ENCODE data around the gene KLHDC7A.
"Not testable (repeated sequence)": the region's sequence is repeated elsewhere in the genome, so short reads cannot be mapped to it uniquely, and the experiment has no call there.

Gene KLHDC7A

GRCh38 chr1:18458133-18459092, 22.3 kb upstream of the KLHDC7A start:
- Histone ChIP-seq H3K9ac (ENCODE audit: low read length) (no peak overlapping the region), H3K9me3 (ENCODE audit: insufficient read depth, low read length) (no peaks in the 10 kb centered on the region), H3K36me3 (ENCODE audit: low read length) (no peaks in the 10 kb centered on the region), H4K20me1 (ENCODE audit: low read depth, low read length) (no peaks in the 10 kb centered on the region), H3F3A (ENCODE audit: insufficient read depth) (no peaks in the 10 kb centered on the region), H3K79me2 (ENCODE audit: insufficient read depth, low read length) (no peaks in the 10 kb centered on the region), H3K4me2 (ENCODE audit: low read depth, low read length, poor library complexity, severe bottlenecking) (no peak overlapping the region), H3K9me2 (replicated peaks; ENCODE audit: insufficient read depth, low read length) (no peaks in the 10 kb centered on the region), H3K27ac (ENCODE audit: low read depth, low read length) (no peak overlapping the region), H2AFZ (ENCODE audit: low read depth, low read length, severe bottlenecking) (no peak overlapping the region), H3K4me3 (ENCODE audit: insufficient read depth, low read length, poor library complexity, severe bottlenecking) (no peak overlapping the region), H3K27me3 (ENCODE audit: low read length) (0 out of 2 replicates have a peak, but pooled peaks cover 3% of the 10 kb centered on the region)
- TF ChIP-seq CTCF (IDR thresholded peaks at IDR 0.05; ENCODE audit: insufficient read depth, low read length, poor library complexity, severe bottlenecking): no peak
- no peak for TF ChIP-seq EZH2phosphoT487 (conservative IDR thresholded peaks at IDR 0.05; ENCODE audit: low read length)

- Histone ChIP-seq H3K27me3 (ENCODE audit: low read length) (0 out of 2 replicates have a peak, but pooled peaks cover 3% of the 10 kb centered on the region), H3K4me3 (ENCODE audit: insufficient read depth, low read length, poor library complexity, severe bottlenecking) (no peak overlapping the region), H3K36me3 (ENCODE audit: low read length) (no peaks in the 10 kb centered on the region), H3F3A (ENCODE audit: insufficient read depth) (no peaks in the 10 kb centered on the region), H3K79me2 (ENCODE audit: insufficient read depth, low read length) (no peaks in the 10 kb centered on the region), H3K9me2 (replicated peaks; ENCODE audit: insufficient read depth, low read length) (no peaks in the 10 kb centered on the region), H4K20me1 (ENCODE audit: low read depth, low read length) (no peaks in the 10 kb centered on the region), H3K4me2 (ENCODE audit: low read depth, low read length, poor library complexity, severe bottlenecking) (no peak overlapping the region), H3K9me3 (ENCODE audit: insufficient read depth, low read length) (no peaks in the 10 kb centered on the region), H3K9ac (ENCODE audit: low read length) (no peak overlapping the region), H2AFZ (ENCODE audit: low read depth, low read length, severe bottlenecking) (no peak overlapping the region), H3K27ac (ENCODE audit: low read depth, low read length) (no peak overlapping the region)
- TF ChIP-seq EZH2phosphoT487 (conservative IDR thresholded peaks at IDR 0.05; ENCODE audit: low read length): no peak
- no peak for TF ChIP-seq CTCF (IDR thresholded peaks at IDR 0.05; ENCODE audit: insufficient read depth, low read length, poor library complexity, severe bottlenecking)
Measured at GRCh38 chr1:18461656-18462055, 19.1 kb upstream of the KLHDC7A start.

GRCh38 chr1:18462517-18462916, 18.2 kb upstream of the KLHDC7A start:
- not testable (repeated sequence) for H3K36me3 ChIP-seq (ENCODE audit: low read length); H3K79me2 ChIP-seq (ENCODE audit: insufficient read depth, low read length); H3K9ac ChIP-seq (ENCODE audit: low read length); H3K4me3 ChIP-seq (ENCODE audit: insufficient read depth, low read length, poor library complexity, severe bottlenecking); H3K9me3 ChIP-seq (ENCODE audit: insufficient read depth, low read length); H3F3A ChIP-seq (ENCODE audit: insufficient read depth); H4K20me1 ChIP-seq (ENCODE audit: low read depth, low read length); H2AFZ ChIP-seq (ENCODE audit: low read depth, low read length, severe bottlenecking); H3K27me3 ChIP-seq (ENCODE audit: low read length); H3K27ac ChIP-seq (ENCODE audit: low read depth, low read length); H3K4me2 ChIP-seq (ENCODE audit: low read depth, low read length, poor library complexity, severe bottlenecking); H3K9me2 ChIP-seq (replicated peaks; ENCODE audit: insufficient read depth, low read length)

- Histone ChIP-seq H3K27me3 (ENCODE audit: low read length) (0 out of 2 replicates have a peak, but pooled peaks cover 3% of the 10 kb centered on the region), H4K20me1 (ENCODE audit: low read depth, low read length) (no peaks in the 10 kb centered on the region), H3F3A (ENCODE audit: insufficient read depth) (no peaks in the 10 kb centered on the region), H3K9me2 (replicated peaks; ENCODE audit: insufficient read depth, low read length) (no peaks in the 10 kb centered on the region), H2AFZ (ENCODE audit: low read depth, low read length, severe bottlenecking) (no peak overlapping the region), H3K27ac (ENCODE audit: low read depth, low read length) (no peak overlapping the region), H3K4me3 (ENCODE audit: insufficient read depth, low read length, poor library complexity, severe bottlenecking) (no peak overlapping the region), H3K36me3 (ENCODE audit: low read length) (no peaks in the 10 kb centered on the region), H3K9me3 (ENCODE audit: insufficient read depth, low read length) (no peaks in the 10 kb centered on the region), H3K4me2 (ENCODE audit: low read depth, low read length, poor library complexity, severe bottlenecking) (no peak overlapping the region), H3K79me2 (ENCODE audit: insufficient read depth, low read length) (no peaks in the 10 kb centered on the region), H3K9ac (ENCODE audit: low read length) (no peak overlapping the region)
- TF ChIP-seq EZH2phosphoT487 (conservative IDR thresholded peaks at IDR 0.05; ENCODE audit: low read length) (no peak), CTCF (IDR thresholded peaks at IDR 0.05; ENCODE audit: insufficient read depth, low read length, poor library complexity, severe bottlenecking) (no peak)
Measured at GRCh38 chr1:18463063-18463462, 17.7 kb upstream of the KLHDC7A start.
